Thyroid gland (tissue), 4 donors: ENCODE results near the gene REXO4. TPM values are rescaled to one million over a fixed set of nuclear protein-coding genes. Genes with fewer than 3 reads are reported as not detected.

Source experiments
- DNase-seq, 2 donors: peaks; one replicate each; pipeline ENCODE4 v3.0.0-alpha.2; 2019
- H3K27ac ChIP-seq, 3 donors: fragments of 200-600 bp; sonication (generic); 1 replicate in 2 of 3; 2 replicates in 1 of 3; pipeline ENCODE4 v1.5.1; 2016 to 2019; ENCODE audit warnings: mild to moderate bottlenecking in 1 of 3, moderate library complexity in 1 of 3
- H3K27me3 ChIP-seq: fragments of 200-600 bp; sonication (generic); one replicate; pipeline ENCODE4 v1.5.1; 2019
- H3K36me3 ChIP-seq, 2 donors: fragments of 200-600 bp; sonication (generic); one replicate each; pipeline ENCODE4 v1.5.1; 2016 to 2019
- H3K4me1 ChIP-seq, 2 donors: fragments of 200-600 bp; sonication (generic); one replicate each; pipeline ENCODE4 v1.5.1; 2017 to 2019
- H3K4me3 ChIP-seq, 3 donors: fragments of 200-600 bp; sonication (generic); replicated peaks in 1 of 3; 1 replicate in 2 of 3; 2 replicates in 1 of 3; pipeline ENCODE4 v1.5.1; 2016; ENCODE audit warnings: mild to moderate bottlenecking in 1 of 3
- H3K9me3 ChIP-seq: fragments of 200-600 bp; sonication (generic); one replicate; pipeline ENCODE4 v1.5.1; 2017
- POLR2A ChIP-seq, 2 donors: fragments of 450-650 bp; IDR thresholded peaks; one replicate each; pipeline ENCODE4 v1.6.1; 2017; ENCODE audit warnings: antibody characterized with exemption in 2 of 2, mild to moderate bottlenecking in 2 of 2, moderate library complexity in 1 of 2
- WGBS, 2 donors: methylation state at CpG; one replicate each; pipeline ENCODE4 v1.1.5; 2017; 5-methylcytosine and 5-hydroxymethylcytosine counted together
- intact Hi-C: fragments of 100-400 bp; cut with DNase I; formaldehyde crosslinking; loops from one replicate; pipeline ENCODE4 v1.15.1; 2023
- total RNA-seq, 4 donors: library from RNA; depleted of rRNA; stranded (reverse); fragments of >200 nt; gene quantifications; one replicate each; pipeline ENCODE4 v1.2.3, GENCODE V29; 2016
- TF ChIP-seq, protein P1 (sequence below), 6 experiments: fragments of 200-600 bp in 3 of 6; fragments of 450-650 bp in 3 of 6; sonication (generic) in 3 of 6; IDR thresholded peaks; one replicate each; pipeline ENCODE4 v1.5.1; 2016 to 2019; ENCODE audit warnings: antibody characterized with exemption in 6 of 6, mild to moderate bottlenecking in 2 of 6, inconsistent platforms in 1 of 6, moderate library complexity in 1 of 6

REXO4 gene
- total RNA-seq, 4 donors from 2014 or later = 16.0 to 21.9 (median 19.0) TPM

DNA sequence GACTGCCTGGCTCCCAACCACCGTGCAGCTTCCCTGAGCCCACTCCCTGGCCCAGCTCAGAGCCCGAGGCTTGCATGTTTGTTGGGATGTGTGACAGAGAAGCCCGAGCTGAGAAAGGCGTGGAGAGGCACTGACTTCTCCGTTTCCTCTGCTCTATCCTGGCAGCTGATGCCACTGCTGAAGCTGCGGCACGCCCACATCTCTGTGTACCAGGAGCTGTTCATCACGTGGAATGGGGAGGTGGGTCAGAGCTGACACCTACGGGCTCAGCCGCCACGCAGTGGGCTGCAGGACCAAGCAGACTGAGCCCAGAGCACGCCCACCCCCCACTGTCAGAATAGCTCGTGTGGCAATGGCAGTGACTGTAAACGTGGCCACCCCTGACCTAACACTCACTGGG, 32.4 kb downstream of the REXO4 start:
- Histone ChIP-seq H3K27me3 (no peaks in the 10 kb centered on the region), H3K27ac (no peak overlapping the region), H3K4me3 (no peak overlapping the region), H3K4me1 (peaks cover 0 to 15% of the 10 kb centered on the region in 2 donors), H3K9me3 (no peaks in the 10 kb centered on the region), H3K36me3 (no peaks in the 10 kb centered on the region)
- no peak for DNase-seq
- 93 to 94% methylated on average over 3 to 13 of the region's 14 CpGs for WGBS, 2 donors
- intact Hi-C loops = no loop called here
- TF ChIP-seq, protein P1, sequence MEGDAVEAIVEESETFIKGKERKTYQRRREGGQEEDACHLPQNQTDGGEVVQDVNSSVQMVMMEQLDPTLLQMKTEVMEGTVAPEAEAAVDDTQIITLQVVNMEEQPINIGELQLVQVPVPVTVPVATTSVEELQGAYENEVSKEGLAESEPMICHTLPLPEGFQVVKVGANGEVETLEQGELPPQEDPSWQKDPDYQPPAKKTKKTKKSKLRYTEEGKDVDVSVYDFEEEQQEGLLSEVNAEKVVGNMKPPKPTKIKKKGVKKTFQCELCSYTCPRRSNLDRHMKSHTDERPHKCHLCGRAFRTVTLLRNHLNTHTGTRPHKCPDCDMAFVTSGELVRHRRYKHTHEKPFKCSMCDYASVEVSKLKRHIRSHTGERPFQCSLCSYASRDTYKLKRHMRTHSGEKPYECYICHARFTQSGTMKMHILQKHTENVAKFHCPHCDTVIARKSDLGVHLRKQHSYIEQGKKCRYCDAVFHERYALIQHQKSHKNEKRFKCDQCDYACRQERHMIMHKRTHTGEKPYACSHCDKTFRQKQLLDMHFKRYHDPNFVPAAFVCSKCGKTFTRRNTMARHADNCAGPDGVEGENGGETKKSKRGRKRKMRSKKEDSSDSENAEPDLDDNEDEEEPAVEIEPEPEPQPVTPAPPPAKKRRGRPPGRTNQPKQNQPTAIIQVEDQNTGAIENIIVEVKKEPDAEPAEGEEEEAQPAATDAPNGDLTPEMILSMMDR (IDR thresholded peaks at IDR 0.05) = no peak
- TF ChIP-seq POLR2A (IDR thresholded peaks at IDR 0.05) = no peak

DNA sequence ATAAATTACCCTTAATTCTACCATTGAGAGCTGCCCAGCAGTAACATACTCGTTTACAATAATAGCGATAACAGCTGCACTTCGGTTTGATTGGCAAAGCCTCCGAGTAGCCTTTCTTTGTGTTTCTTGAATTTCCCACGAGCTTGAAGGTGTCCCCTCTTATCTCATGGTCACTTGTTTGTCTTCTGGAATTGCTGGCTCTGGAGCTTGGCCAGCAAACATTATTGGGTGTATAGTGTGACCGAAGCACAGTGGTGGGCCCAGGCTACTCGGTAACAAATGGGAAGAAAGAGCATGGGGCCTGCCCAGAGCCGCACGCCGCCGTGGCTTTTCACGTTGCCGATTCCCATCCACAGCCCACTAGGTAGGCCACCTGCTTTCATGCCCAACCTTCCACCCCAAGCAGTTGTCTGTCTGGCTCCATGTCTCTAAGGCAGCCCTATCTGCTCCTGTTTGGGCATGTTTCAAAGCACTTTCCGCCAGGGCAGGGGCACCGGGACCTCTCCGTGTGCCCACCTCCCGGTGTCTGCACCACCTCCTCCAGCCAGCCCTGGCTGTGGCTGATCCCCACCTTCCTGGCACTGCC, 33.0 kb downstream of the REXO4 start:
- peaks cover 0 to 15% of the 10 kb centered on the region in 2 donors for H3K4me1 ChIP-seq
- H3K9me3 ChIP-seq = no peaks in the 10 kb centered on the region
- intact Hi-C loops = no loop called here
- no peaks in the 10 kb centered on the region for H3K27me3 ChIP-seq
- TF ChIP-seq, protein P1 (IDR thresholded peaks at IDR 0.05) = no peak
- no peak for TF ChIP-seq POLR2A (IDR thresholded peaks at IDR 0.05)
- WGBS, 2 donors = 89 to 94% methylated on average over 17 of the region's 17 CpGs
- no peak for DNase-seq
- no peak overlapping the region for H3K4me3 ChIP-seq
- H3K27ac ChIP-seq = no peak overlapping the region
- H3K36me3 ChIP-seq = no peaks in the 10 kb centered on the region

- DNase-seq = no peak
- intact Hi-C loops = no loop called here
- H3K27ac ChIP-seq = no peak overlapping the region
- H3K4me1 ChIP-seq = peaks cover 0 to 11% of the 10 kb centered on the region in 2 donors
- 93 to 95% methylated on average over 3 of the region's 3 CpGs for WGBS, 2 donors
- H3K4me3 ChIP-seq = no peak overlapping the region
- no peaks in the 10 kb centered on the region for H3K9me3 ChIP-seq
- no peaks in the 10 kb centered on the region for H3K27me3 ChIP-seq
- no peak for TF ChIP-seq POLR2A (IDR thresholded peaks at IDR 0.05)
- TF ChIP-seq, protein P1 (IDR thresholded peaks at IDR 0.05) = no peak
- H3K36me3 ChIP-seq = no peaks in the 10 kb centered on the region
Observed at GRCh38 chr9:133383438-133383837, 34.4 kb downstream of the REXO4 start.

DNA sequence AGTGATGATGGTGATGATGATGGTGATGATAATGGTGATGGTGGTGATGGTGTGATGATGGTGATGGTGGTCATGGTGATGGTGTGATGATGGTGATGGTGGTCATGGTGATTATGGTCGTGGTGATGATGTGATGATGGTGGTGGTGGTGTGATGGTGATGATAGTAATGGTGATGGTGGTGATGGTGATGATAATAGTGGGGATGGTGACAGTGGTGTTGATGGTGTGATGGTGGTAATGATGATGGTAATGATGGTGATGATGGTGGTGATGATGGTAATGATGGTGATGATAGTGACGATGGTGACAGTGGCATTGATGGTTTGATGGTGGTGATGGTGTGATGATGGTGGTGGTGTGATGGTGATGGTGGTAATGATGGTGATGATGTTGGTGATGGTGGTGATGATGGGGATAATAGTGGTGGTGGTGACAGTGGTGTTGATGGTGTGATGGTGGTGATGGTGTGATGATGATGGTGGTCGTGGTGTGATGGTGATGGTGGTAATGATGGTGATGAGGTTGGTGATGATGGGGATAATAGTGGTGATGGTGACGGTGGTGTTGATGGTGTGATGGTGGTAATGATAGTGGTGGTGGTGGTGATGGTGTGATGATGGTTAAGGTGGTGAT, 35.2 kb downstream of the REXO4 start:
- Histone ChIP-seq H3K27me3 (no peaks in the 10 kb centered on the region), H3K9me3 (no peaks in the 10 kb centered on the region), H3K27ac (no peak overlapping the region), H3K4me1 (peaks cover 0 to 3% of the 10 kb centered on the region in 2 donors), H3K4me3 (no peak overlapping the region), H3K36me3 (no peaks in the 10 kb centered on the region)
- 90 to 93% methylated on average over 4 of the region's 4 CpGs for WGBS, 2 donors
- intact Hi-C loops = no loop called here
- DNase-seq = no peak
- TF ChIP-seq, protein P1 (IDR thresholded peaks at IDR 0.05) = no peak
- no peak for TF ChIP-seq POLR2A (IDR thresholded peaks at IDR 0.05)

- H3K36me3 ChIP-seq = no peaks in the 10 kb centered on the region
Observed at GRCh38 chr9:133380734-133381133, 37.1 kb downstream of the REXO4 start.

More at GRCh38 chr9:133380734-133381133, 37.1 kb downstream of the REXO4 start:
- no peak overlapping the region for H3K4me3 ChIP-seq
- TF ChIP-seq, protein P1 (IDR thresholded peaks at IDR 0.05) = no peak
- no peak for TF ChIP-seq POLR2A (IDR thresholded peaks at IDR 0.05)
- H3K27ac ChIP-seq = no peak overlapping the region
- H3K9me3 ChIP-seq = no peaks in the 10 kb centered on the region
- intact Hi-C loops = no loop called here
- no peaks in the 10 kb centered on the region for H3K27me3 ChIP-seq
- no peak for DNase-seq
- peaks cover 3 to 8% of the 10 kb centered on the region in 2 donors for H3K4me1 ChIP-seq
- 82 to 86% methylated on average over 4 of the region's 4 CpGs for WGBS, 2 donors
